ENCODE results near the gene PTPRM. TPM values are rescaled to one million over a fixed set of nuclear protein-coding genes. Genes with fewer than 3 reads are reported as not detected.

The PTPRM gene
- total RNA-seq, 1 donor from 2014 or later: 257 TPM

DNA sequence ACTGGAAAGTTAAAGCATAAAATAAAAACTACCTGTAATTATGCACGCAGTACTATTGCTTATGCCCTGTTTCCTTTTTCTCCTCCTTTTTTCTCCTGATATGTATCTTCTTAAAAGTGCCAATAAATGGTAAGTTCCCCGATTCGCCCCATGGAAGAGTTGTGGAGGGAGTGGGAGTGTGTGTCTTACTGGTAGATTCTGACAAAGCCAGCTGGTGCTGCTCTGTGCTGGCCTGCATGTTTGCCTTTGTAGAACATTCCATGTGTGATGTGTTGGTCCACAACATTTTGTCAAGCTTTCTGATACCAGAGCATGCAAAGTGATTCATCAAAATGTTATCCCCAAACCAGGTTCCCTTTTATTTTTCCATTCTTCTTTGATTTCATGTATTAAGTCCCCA, 685.3 kb downstream of the PTPRM start:
- H3K9me3 ChIP-seq: no peaks in the 10 kb centered on the region
- no peaks in the 10 kb centered on the region for H3K27me3 ChIP-seq
- intact Hi-C loops (cut with DNase I): no loop called here
- no peak overlapping the region for H3K27ac ChIP-seq
- no peak overlapping the region for H3K4me3 ChIP-seq
- TF ChIP-seq, protein P1, sequence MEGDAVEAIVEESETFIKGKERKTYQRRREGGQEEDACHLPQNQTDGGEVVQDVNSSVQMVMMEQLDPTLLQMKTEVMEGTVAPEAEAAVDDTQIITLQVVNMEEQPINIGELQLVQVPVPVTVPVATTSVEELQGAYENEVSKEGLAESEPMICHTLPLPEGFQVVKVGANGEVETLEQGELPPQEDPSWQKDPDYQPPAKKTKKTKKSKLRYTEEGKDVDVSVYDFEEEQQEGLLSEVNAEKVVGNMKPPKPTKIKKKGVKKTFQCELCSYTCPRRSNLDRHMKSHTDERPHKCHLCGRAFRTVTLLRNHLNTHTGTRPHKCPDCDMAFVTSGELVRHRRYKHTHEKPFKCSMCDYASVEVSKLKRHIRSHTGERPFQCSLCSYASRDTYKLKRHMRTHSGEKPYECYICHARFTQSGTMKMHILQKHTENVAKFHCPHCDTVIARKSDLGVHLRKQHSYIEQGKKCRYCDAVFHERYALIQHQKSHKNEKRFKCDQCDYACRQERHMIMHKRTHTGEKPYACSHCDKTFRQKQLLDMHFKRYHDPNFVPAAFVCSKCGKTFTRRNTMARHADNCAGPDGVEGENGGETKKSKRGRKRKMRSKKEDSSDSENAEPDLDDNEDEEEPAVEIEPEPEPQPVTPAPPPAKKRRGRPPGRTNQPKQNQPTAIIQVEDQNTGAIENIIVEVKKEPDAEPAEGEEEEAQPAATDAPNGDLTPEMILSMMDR (IDR thresholded peaks at IDR 0.05): no peak
- H3K4me1 ChIP-seq: no peaks in the 10 kb centered on the region
- peaks cover 0 to 9% of the 10 kb centered on the region in 2 donors for H3K36me3 ChIP-seq
- DNase-seq (ENCODE audit: low spot score in 2 of 2): no peak

DNA sequence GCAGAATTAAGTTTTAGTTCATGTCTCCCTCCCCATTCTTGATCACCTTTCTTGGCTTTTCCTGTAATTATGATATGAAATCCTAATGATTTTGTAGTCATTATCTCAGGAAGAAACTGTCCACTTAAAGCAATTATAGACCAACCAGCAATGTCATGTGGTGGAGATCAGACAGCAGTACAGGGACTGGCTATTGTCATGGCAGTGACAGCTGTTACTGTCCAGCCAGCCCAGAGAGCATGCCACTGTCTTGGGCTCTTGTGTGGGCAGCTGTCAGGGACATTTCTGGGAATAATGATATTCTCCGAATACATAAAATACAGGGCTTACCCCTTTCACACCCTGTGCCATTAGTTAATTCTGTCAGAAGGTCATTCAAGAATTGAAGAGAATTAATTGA, 686.8 kb downstream of the PTPRM start:
- DNase-seq (ENCODE audit: low spot score in 2 of 2): no peak
- intact Hi-C loops (cut with DNase I): no loop called here
- Histone ChIP-seq H3K4me1 (no peaks in the 10 kb centered on the region), H3K4me3 (no peak overlapping the region), H3K27me3 (no peaks in the 10 kb centered on the region), H3K36me3 (peaks cover 0 to 9% of the 10 kb centered on the region in 2 donors), H3K27ac (no peak overlapping the region), H3K9me3 (no peaks in the 10 kb centered on the region)
- TF ChIP-seq, protein P1 (IDR thresholded peaks at IDR 0.05): no peak

DNA sequence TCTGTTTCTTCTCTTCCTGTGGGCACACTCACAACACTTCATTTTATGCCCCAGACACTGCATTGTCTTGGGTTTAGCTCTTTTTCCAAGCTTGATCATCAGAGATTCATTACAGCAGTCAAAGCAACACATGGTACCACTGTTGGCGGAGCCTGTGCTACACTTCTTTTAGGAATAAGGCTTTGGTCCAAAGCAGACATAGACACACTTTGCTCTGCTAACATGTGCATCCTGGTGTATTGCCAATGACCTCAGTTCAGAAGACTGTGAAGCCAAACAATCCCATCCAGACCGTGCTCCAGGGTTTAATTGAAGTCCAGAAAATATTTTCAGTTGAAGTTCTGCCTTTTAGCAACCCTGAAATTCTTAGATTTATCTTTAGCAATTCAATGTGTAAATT, 687.5 kb downstream of the PTPRM start:
- Histone ChIP-seq H3K27me3 (no peaks in the 10 kb centered on the region), H3K9me3 (no peaks in the 10 kb centered on the region), H3K4me1 (no peaks in the 10 kb centered on the region), H3K36me3 (peaks cover 0 to 9% of the 10 kb centered on the region in 2 donors), H3K27ac (no peak overlapping the region), H3K4me3 (no peak overlapping the region)
- no peak for DNase-seq (ENCODE audit: low spot score in 2 of 2)
- TF ChIP-seq, protein P1 (IDR thresholded peaks at IDR 0.05): no peak
- intact Hi-C loops (cut with DNase I): no loop called here

DNA sequence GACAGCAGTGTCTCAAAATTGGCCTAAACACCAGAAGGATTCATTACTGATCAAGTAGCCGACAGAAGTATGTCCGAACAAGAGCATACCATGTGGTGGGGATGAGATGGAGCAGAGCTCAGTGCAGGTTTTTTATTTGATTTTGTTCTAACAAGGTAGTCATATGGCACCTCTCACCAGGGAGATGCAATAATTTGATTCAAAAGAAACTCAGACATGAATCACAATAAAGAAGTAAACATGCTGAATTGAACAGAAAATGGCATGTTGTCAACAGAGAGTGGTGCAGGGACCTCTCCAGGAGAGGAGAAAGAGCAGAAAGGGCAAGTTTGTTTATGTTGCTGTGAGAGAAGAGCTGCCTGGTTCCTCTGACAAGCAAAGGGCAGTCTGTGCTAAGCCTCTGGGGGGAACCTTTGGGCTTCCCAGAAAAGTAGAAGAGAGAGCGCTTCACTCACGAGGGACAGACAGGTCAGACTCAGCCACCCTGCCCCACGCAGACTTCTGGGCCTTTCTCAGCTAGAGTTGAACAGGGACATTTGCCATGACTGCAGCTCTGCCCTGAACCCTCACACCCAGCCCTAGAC, 690.8 kb downstream of the PTPRM start:
- Histone ChIP-seq H3K4me1 (no peaks in the 10 kb centered on the region), H3K4me3 (no peak overlapping the region), H3K36me3 (peaks cover 0 to 5% of the 10 kb centered on the region in 2 donors), H3K9me3 (no peaks in the 10 kb centered on the region), H3K27ac (no peak overlapping the region), H3K27me3 (no peaks in the 10 kb centered on the region)
- intact Hi-C loops (cut with DNase I): no loop called here
- DNase-seq (ENCODE audit: low spot score in 2 of 2): no peak
- TF ChIP-seq, protein P1 (IDR thresholded peaks at IDR 0.05): no peak

DNA sequence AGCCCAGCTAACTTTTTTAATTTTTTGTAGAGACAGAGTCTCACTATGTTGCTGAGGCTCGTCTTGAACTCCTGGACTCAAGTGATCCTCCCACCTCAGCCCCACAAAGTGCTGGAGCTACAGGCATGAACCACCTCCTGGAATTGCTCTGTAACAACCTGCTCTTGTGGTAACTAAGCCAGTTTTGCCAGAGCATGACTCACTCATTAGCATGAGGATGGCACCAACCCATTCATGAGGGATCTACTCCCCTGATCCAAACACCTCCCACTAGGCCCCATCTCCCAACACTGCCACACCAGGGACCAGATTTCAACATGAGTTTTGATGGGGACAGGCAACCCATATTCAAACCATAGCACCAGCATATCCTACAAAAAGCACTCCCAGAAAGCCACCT, 693.2 kb downstream of the PTPRM start:
- Histone ChIP-seq H3K4me3 (no peak overlapping the region), H3K9me3 (no peaks in the 10 kb centered on the region), H3K36me3 (no peaks in the 10 kb centered on the region), H3K27me3 (no peaks in the 10 kb centered on the region), H3K27ac (no peak overlapping the region), H3K4me1 (no peaks in the 10 kb centered on the region)
- DNase-seq (ENCODE audit: low spot score in 2 of 2): no peak
- intact Hi-C loops (cut with DNase I): no loop called here
- TF ChIP-seq, protein P1 (IDR thresholded peaks at IDR 0.05): no peak

DNA sequence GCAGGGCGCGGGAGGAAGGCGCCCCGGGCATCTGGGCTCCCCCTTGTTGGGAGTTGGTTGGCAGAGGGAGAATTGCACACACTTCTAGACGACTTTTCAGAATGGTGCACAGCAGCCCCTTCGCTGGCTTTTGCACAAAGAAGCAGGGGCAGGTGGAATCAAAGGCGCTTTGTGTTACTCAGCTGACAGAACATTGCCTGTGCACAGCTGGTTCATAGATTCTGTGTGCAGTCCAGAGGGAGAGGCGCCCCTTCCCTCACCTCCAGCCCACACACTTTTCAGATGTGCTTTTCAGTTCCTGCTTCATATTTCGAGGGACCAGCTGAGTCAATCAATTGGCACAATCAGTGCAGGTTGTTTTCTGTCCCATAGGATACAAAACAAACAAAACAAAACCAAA, 693.7 kb downstream of the PTPRM start:
- DNase-seq (ENCODE audit: low spot score in 2 of 2): no peak
- intact Hi-C loops (cut with DNase I): no loop called here

More for the DNA sequence above, 693.7 kb downstream of the PTPRM start:
- Histone ChIP-seq H3K4me1 (no peaks in the 10 kb centered on the region), H3K27me3 (no peaks in the 10 kb centered on the region), H3K4me3 (no peak overlapping the region), H3K36me3 (no peaks in the 10 kb centered on the region), H3K27ac (no peak overlapping the region), H3K9me3 (no peaks in the 10 kb centered on the region)
- TF ChIP-seq, protein P1 (IDR thresholded peaks at IDR 0.05): no peak

Data from ascending aorta (tissue), 2 donors.